ENCODE measurements around the gene CASP4. TPM values are rescaled to one million over a fixed set of nuclear protein-coding genes. Genes with fewer than 3 reads are reported as not detected.

The CASP4 gene
- total RNA-seq = 77.1 and 88.7 TPM in 2 replicates

GRCh38 chr11:104968355-104968855 is at the start of gene CASP4:
TSS of gene CASP4 (minus strand) at chr11:104968574. CDS start at chr11:104968525, 49 bp downstream.

GRCh38 chr11:104897891-104898684 is 70.3 kb downstream of the CASP4 start, which contains the start of gene CASP12:
TSS of gene CASP12 (minus strand) at chr11:104898460.

Other genes with a start within 250 kb of the CASP4 start
- gene CASP12, start 70.1 kb downstream of the CASP4 start, total RNA-seq = not detected in 2 replicates
- not detected in 2 replicates for gene CASP5, start 54.6 kb upstream of the CASP4 start, total RNA-seq
- 17.7 and 17.9 TPM in 2 replicates for gene CASP1, start 66.6 kb upstream of the CASP4 start, total RNA-seq
- gene CARD16, start 76.8 kb upstream of the CASP4 start, total RNA-seq = 0.42 and 0.85 TPM in 2 replicates
- gene CARD18, start 171.2 kb upstream of the CASP4 start, total RNA-seq = 0.51 and 2.0 TPM in 2 replicates

Measured in airway epithelial cell (primary cell).